CD8-positive, alpha-beta memory T cell (primary cell): ENCODE data around the gene SBNO2. TPM values are rescaled to one million over a fixed set of nuclear protein-coding genes. Genes with fewer than 3 reads are reported as not detected.
A peak's percentile ranks its signal among the peaks of the same experiment; 100 is the strongest.

Source experiments
- CTCF ChIA-PET: fragments of 350-600 bp; sonication (Branson Sonifier 250); formaldehyde crosslinking; loops from one replicate; lab custom pipeline; 2021; ENCODE audit warnings: antibody characterized with exemption; lab: Charles Lee
- POLR2A ChIA-PET: fragments of 350-600 bp; sonication (Branson Sonifier 250); formaldehyde crosslinking; loops from one replicate; lab custom pipeline; 2021; ENCODE audit warnings: antibody characterized with exemption; lab: Charles Lee
- DNase-seq, 5 donors: peaks; one replicate each; pipeline versions ENCODE4 v3.0.0 to v3.0.0-alpha.2; 2020 to 2022; ENCODE audit warnings: mixed read lengths in 1 of 5
- H3K27ac ChIP-seq: one replicate; pipeline ENCODE4 v1.7.0; 2013; ENCODE audit warnings: low read depth, mild to moderate bottlenecking, low read length, moderate library complexity
- H3K27me3 ChIP-seq: 2 replicates; pipeline ENCODE4 v1.7.0; 2013; ENCODE audit warnings: low read length, mild to moderate bottlenecking; ENCODE audit not compliant: insufficient read depth, poor library complexity, severe bottlenecking
- H3K36me3 ChIP-seq: 2 replicates; pipeline ENCODE4 v1.7.0; 2013; ENCODE audit warnings: mild to moderate bottlenecking, low read length, moderate library complexity; ENCODE audit not compliant: insufficient read depth
- H3K4me1 ChIP-seq: 2 replicates; pipeline ENCODE4 v1.7.0; 2013; ENCODE audit warnings: mild to moderate bottlenecking, low read length, moderate library complexity; ENCODE audit not compliant: insufficient read depth
- H3K4me3 ChIP-seq: 2 replicates; pipeline ENCODE4 v1.7.0; 2013; ENCODE audit warnings: mild to moderate bottlenecking, low read length
- H3K9me3 ChIP-seq: 2 replicates; pipeline ENCODE4 v1.7.0; 2013; ENCODE audit warnings: mild to moderate bottlenecking, low read length
- H3K27ac Mint-ChIP-seq, 8 donors: one replicate each; pipeline ENCODE4 v1.8.0; 2020 to 2021; ENCODE audit warnings: mixed read lengths in 8 of 8, mild to moderate bottlenecking in 6 of 8, inconsistent platforms in 3 of 8, moderate library complexity in 3 of 8
- H3K27me3 Mint-ChIP-seq, 2 donors: one replicate each; pipeline ENCODE4 v1.8.0; 2020 to 2021; ENCODE audit warnings: mixed read lengths in 2 of 2, mild to moderate bottlenecking in 1 of 2, moderate library complexity in 1 of 2
- H3K36me3 Mint-ChIP-seq, 3 donors: one replicate each; pipeline ENCODE4 v1.8.0; 2020 to 2021; ENCODE audit warnings: mixed read lengths in 3 of 3, inconsistent platforms in 1 of 3, mild to moderate bottlenecking in 1 of 3
- H3K4me1 Mint-ChIP-seq, 3 donors: one replicate each; pipeline ENCODE4 v1.8.0; 2020 to 2021; ENCODE audit warnings: mixed read lengths in 3 of 3, inconsistent platforms in 1 of 3, mild to moderate bottlenecking in 1 of 3
- H3K4me3 Mint-ChIP-seq, 7 donors: one replicate each; pipeline ENCODE4 v1.8.0; 2020 to 2021; ENCODE audit warnings: mixed read lengths in 7 of 7, mild to moderate bottlenecking in 6 of 7, moderate library complexity in 4 of 7, inconsistent platforms in 2 of 7
- H3K9me3 Mint-ChIP-seq, 5 donors: one replicate each; pipeline ENCODE4 v1.8.0; 2020 to 2022; ENCODE audit warnings: mixed read lengths in 5 of 5, mild to moderate bottlenecking in 3 of 5, moderate library complexity in 2 of 5, inconsistent platforms in 1 of 5
- polyA plus RNA-seq: library from polyadenylated mRNA; unstranded; fragments of 300-500 nt; fragmentation: Illumina TruSeq; gene quantifications from one replicate; pipeline ENCODE4 v1.2.3, GENCODE V29; 2021
- total RNA-seq, 2 experiments: library from RNA; stranded (reverse); gene quantifications; one replicate each; pipeline ENCODE4 v1.2.3, GENCODE V29; 2021

Gene SBNO2
- total and polyA plus RNA-seq, 3 experiments from 2014 or later = 4.3 to 61.0 (median 59.0) TPM

DNA sequence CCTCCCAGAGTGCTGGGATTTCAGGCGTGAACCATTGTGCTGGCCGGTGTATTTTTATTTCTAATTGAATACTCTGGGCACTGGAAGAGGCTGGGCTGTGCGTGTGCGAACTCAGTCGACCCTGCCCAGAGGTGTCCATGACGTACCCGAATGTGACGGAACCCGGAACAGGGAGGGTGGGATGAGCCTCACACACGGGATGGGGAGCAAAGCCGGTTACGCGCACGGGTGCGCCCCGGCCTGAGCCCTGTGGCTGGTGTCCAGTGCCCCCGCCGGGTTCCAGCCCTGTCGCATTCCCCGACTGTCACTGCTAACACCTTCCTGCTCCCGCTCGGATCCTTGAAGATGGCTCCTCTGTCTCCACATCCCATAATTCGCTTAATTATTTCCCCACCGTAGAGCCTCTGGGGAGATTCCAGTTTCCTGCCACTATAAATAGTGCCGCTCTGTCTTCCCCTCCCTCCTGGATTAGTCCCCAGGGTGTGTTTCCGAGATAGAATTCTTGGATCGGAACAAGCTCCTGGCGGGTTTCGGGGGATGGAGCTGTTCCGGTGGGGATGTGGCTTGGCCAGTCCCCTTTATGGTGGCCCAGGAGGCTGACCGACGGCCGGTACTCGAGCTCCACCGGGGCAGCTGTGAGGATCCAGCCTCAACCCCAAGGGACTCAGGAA lies 22.0 kb downstream of the SBNO2 start:
- Mint-ChIP-seq H3K9me3 (no peaks in the 10 kb centered on the region), H3K4me1 (peaks cover 0 to 3% (median 0%) of the 10 kb centered on the region in 3 donors), H3K27me3 (no peaks in the 10 kb centered on the region), H3K4me3 (peak overlapping the region in 1 of 7 donors; percentile 48), H3K27ac (no peak overlapping the region), H3K36me3 (peaks cover 0 to 28% (median 0%) of the 10 kb centered on the region in 3 donors)
- no peaks in the 10 kb centered on the region for H3K4me1 ChIP-seq
- no peak for DNase-seq
- no peaks in the 10 kb centered on the region for H3K36me3 ChIP-seq
- no peak overlapping the region for H3K27ac ChIP-seq
- POLR2A ChIA-PET = no interaction called here
- H3K9me3 ChIP-seq = no peaks in the 10 kb centered on the region
- CTCF ChIA-PET = interaction anchor here (0.7 kb wide), 1 partner anchor 19 kb away, joined by 3 read pairs; no protein-coding TSS in a partner anchor
- no peaks in the 10 kb centered on the region for H3K27me3 ChIP-seq
- no peak overlapping the region for H3K4me3 ChIP-seq

DNA sequence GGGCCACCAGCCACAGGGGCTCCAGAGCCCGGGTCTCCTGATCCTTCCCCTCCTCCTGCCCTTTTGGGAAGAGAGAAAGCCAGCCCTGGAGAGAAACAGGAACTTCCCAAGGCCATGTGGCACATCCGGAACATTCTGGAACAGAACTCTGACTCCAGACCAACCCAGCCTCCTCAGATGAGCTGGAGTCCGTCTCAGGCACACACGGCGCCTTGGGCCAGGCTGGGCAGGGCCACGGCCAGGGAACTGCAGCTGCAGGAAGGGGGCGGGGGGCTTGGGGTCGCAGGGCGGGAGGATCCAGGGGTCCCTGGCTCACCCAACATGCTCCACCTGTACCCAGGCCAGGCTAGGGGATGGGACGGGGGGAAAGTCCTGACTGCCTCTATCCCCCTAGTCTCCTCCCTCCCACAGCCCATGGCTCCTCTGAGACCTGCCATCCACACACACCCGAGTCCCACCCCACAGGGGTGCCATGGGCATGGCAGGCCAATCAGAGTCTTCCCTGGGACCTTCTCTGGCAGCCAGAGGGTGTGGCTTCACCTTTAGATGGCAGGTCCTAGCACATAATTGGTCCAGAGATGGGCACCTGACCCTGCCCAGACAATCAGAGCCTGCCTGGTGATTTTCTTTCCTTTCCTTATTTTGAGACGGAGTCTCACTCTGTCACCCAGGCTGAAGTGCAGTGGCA lies 22.9 kb downstream of the SBNO2 start:
- CTCF ChIA-PET = no interaction called here
- Histone ChIP-seq H3K27me3 (no peaks in the 10 kb centered on the region), H3K9me3 (no peaks in the 10 kb centered on the region), H3K27ac (no peak overlapping the region), H3K36me3 (no peaks in the 10 kb centered on the region), H3K4me1 (no peaks in the 10 kb centered on the region), H3K4me3 (no peak overlapping the region)
- DNase-seq = no peak
- POLR2A ChIA-PET = no interaction called here
- Mint-ChIP-seq H3K27ac (no peak overlapping the region), H3K36me3 (peaks cover 0 to 32% (median 0%) of the 10 kb centered on the region in 3 donors), H3K4me3 (no peak overlapping the region), H3K27me3 (no peaks in the 10 kb centered on the region), H3K9me3 (no peaks in the 10 kb centered on the region), H3K4me1 (peaks cover 0 to under 1% (median 0%) of the 10 kb centered on the region in 3 donors)

DNA sequence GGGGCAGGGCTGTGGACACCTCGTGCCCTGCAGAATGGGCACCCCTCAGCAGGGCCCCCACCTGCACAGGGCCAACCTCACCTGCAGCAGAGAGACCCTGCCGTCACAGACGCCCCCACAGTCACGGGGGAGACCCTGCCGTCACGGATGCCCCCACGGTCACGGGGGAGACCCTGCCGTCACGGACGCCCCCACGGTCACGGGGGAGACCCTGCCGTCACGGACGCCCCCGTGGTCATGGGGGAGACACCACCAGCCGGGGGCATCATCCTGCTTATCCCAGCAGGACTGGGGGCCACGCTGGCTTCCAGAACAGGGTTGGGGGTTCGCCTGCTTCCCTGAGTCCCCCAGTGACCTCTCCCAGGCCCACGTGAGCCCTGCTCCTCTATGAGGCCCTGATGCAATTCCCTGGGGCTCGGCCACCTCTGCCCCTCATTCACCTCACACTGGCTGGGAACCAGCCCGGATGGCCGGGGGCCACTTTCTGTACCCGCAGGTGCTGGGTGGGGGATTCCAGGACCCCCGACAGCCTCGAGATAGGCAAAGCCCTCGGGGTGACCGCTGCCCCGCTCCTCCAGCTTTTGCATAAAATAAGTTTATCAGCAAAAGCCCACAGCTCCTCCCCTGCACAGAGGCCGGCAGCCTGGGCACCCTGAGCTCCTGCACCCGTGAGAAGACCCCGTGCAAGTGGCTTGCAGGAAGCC lies 23.6 kb downstream of the SBNO2 start:
- H3K4me3 Mint-ChIP-seq = no peak overlapping the region
- no peaks in the 10 kb centered on the region for H3K27me3 Mint-ChIP-seq
- CTCF ChIA-PET = no interaction called here
- no peak for DNase-seq
- POLR2A ChIA-PET = no interaction called here
- Histone ChIP-seq H3K27me3 (no peaks in the 10 kb centered on the region), H3K9me3 (no peaks in the 10 kb centered on the region), H3K36me3 (no peaks in the 10 kb centered on the region), H3K4me3 (no peak overlapping the region), H3K27ac (no peak overlapping the region), H3K4me1 (no peaks in the 10 kb centered on the region)
- H3K9me3 Mint-ChIP-seq = no peaks in the 10 kb centered on the region
- peaks cover 0 to 34% (median 0%) of the 10 kb centered on the region in 3 donors for H3K36me3 Mint-ChIP-seq
- no peaks in the 10 kb centered on the region for H3K4me1 Mint-ChIP-seq
- no peak overlapping the region for H3K27ac Mint-ChIP-seq

DNA sequence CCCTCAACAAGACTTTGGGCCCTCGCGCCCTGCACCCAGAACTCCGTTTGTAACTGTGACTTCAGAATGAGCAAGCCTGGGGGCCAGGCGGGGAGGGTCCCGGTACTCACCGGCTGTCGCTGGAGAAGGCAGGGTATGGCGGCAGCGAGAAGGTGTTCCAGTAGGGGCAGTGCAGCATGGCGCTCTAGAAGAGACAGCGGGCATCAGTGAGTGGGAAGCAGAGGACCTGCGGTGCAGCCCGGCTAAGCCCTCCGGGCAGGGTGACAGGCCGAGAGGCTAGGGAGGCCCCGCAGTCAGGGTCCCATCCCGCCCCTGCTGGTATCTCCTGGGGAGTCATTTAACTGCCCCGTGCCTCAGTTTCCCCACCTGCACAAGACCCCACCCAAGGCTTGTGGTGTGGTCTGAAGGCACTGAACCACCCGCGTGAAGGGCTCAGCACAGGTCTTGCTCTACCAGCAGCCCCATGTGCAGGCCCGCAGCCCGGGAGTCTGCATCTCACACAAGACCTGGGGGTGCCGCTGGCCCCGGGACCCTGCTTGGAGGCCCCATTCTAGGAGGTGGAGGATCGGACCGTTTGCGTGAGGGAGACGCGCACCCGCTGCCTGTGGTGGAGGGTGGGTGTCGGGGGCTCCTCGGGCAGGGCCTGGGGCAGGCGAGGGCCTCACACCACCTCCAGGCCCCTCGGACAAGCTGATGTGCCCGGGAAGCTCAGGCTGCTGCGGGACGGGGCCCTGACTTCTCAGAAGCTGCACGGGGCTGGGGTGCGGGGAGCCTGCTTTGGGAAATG lies 24.6 kb downstream of the SBNO2 start:
- Mint-ChIP-seq H3K27ac (peak overlapping the region in 1 of 8 donors; percentile 72), H3K4me3 (no peak overlapping the region), H3K4me1 (peaks cover 0 to 2% (median 0%) of the 10 kb centered on the region in 3 donors), H3K36me3 (peaks cover 0 to 39% (median 2%) of the 10 kb centered on the region in 3 donors), H3K27me3 (no peaks in the 10 kb centered on the region), H3K9me3 (no peaks in the 10 kb centered on the region)
- ChIA-PET POLR2A (no interaction called here), CTCF (no interaction called here)
- Histone ChIP-seq H3K27me3 (no peaks in the 10 kb centered on the region), H3K36me3 (no peaks in the 10 kb centered on the region), H3K4me3 (no peak overlapping the region), H3K27ac (no peak overlapping the region), H3K9me3 (no peaks in the 10 kb centered on the region), H3K4me1 (no peaks in the 10 kb centered on the region)
- no peak for DNase-seq

GRCh38 chr19:1147934-1148549 lies 26.0 kb downstream of the SBNO2 start:
- Histone ChIP-seq H3K4me3 (no peak overlapping the region), H3K36me3 (no peaks in the 10 kb centered on the region), H3K27me3 (no peaks in the 10 kb centered on the region), H3K4me1 (no peaks in the 10 kb centered on the region), H3K9me3 (no peaks in the 10 kb centered on the region), H3K27ac (no peak overlapping the region)
- peaks cover 0 to 45% (median 5%) of the 10 kb centered on the region in 3 donors for H3K36me3 Mint-ChIP-seq
- no peak for DNase-seq
- H3K4me3 Mint-ChIP-seq = no peak overlapping the region
- H3K27me3 Mint-ChIP-seq = peaks cover 0 to 1% of the 10 kb centered on the region in 2 donors
- no peak overlapping the region for H3K27ac Mint-ChIP-seq
- ChIA-PET CTCF (no interaction called here), POLR2A (no interaction called here)
- H3K9me3 Mint-ChIP-seq = no peaks in the 10 kb centered on the region
- peaks cover 0 to 3% (median 0%) of the 10 kb centered on the region in 3 donors for H3K4me1 Mint-ChIP-seq

DNA sequence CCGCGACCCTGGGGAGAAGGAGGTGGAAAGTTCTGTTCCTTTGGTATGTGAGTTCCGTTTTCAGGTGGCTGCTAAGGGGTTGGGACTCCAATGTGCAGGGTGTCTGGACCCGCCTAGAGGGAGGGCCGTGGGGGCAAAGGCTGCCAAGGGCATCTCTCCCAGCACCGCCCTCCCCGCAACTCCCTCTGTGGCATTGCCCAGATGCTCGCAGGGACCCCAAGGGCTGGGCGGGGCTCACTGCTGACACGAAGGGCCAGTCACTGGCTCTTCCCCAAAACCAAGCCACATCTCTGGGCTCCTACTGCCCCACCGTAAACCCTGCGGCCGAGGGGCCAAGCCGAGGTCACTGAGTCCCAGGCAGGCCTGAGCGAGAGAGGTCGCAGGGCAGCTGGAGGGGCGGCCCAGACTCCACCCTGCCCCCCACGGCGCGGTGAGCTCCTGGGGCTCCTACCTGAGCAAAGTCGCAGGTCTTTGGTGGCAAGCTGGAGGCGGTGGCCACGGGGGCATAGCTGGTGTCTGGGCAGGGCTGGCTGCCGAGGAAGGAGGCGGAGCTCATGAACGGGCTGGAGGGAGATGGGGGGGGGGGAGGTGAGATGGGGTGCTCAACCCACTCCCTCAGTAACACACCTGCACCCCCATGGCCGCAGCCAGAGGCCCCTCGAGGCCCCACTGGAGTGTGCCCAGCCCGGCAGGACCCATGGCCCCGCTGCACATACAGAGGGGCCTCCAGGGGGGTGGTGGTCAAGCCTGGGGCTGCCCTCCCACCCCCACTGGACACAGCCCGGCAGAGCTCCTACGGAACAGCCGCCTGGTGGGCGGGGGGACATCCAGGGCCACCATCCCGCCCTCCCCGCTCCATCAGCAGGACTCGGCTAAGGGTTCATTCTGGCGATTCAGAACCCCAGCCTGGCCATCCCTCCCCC lies 26.9 kb downstream of the SBNO2 start:
- no peak overlapping the region for H3K4me3 ChIP-seq
- Mint-ChIP-seq H3K27ac (no peak overlapping the region), H3K27me3 (peaks cover 0 to 1% of the 10 kb centered on the region in 2 donors), H3K4me3 (no peak overlapping the region), H3K9me3 (no peaks in the 10 kb centered on the region), H3K4me1 (peaks cover 0 to 3% (median 1%) of the 10 kb centered on the region in 3 donors), H3K36me3 (peaks cover 1 to 43% (median 5%) of the 10 kb centered on the region in 3 donors)
- no peaks in the 10 kb centered on the region for H3K36me3 ChIP-seq
- no peaks in the 10 kb centered on the region for H3K4me1 ChIP-seq
- no peak overlapping the region for H3K27ac ChIP-seq
- H3K9me3 ChIP-seq = no peaks in the 10 kb centered on the region
- no peak for DNase-seq
- ChIA-PET POLR2A (interaction anchor here (1.1 kb wide), 1 partner anchor 14 kb away, joined by 3 read pairs; no protein-coding TSS in a partner anchor), CTCF (no interaction called here)
- H3K27me3 ChIP-seq = no peaks in the 10 kb centered on the region

GRCh38 chr19:1146412-1146699 lies 27.7 kb downstream of the SBNO2 start:
- H3K27ac ChIP-seq = no peak overlapping the region
- Mint-ChIP-seq H3K27ac (no peak overlapping the region), H3K27me3 (peaks cover 0 to 1% of the 10 kb centered on the region in 2 donors), H3K4me3 (no peak overlapping the region), H3K4me1 (peaks cover 0 to 5% (median 4%) of the 10 kb centered on the region in 3 donors), H3K36me3 (peaks cover 5 to 40% (median 8%) of the 10 kb centered on the region in 3 donors), H3K9me3 (no peaks in the 10 kb centered on the region)
- ChIA-PET POLR2A (interaction anchor here (1.1 kb wide), 1 partner anchor 13 kb away, joined by 3 read pairs; no protein-coding TSS in a partner anchor), CTCF (interaction anchor here (1.3 kb wide), 1 partner anchor 16 kb away, joined by 3 read pairs; no protein-coding TSS in a partner anchor)
- no peaks in the 10 kb centered on the region for H3K4me1 ChIP-seq
- no peak overlapping the region for H3K4me3 ChIP-seq
- DNase-seq = no peak
- no peaks in the 10 kb centered on the region for H3K36me3 ChIP-seq
- no peaks in the 10 kb centered on the region for H3K27me3 ChIP-seq
- no peaks in the 10 kb centered on the region for H3K9me3 ChIP-seq
